Measurements from ENCODE around the gene GTPBP3.

Gene GTPBP3

DNA sequence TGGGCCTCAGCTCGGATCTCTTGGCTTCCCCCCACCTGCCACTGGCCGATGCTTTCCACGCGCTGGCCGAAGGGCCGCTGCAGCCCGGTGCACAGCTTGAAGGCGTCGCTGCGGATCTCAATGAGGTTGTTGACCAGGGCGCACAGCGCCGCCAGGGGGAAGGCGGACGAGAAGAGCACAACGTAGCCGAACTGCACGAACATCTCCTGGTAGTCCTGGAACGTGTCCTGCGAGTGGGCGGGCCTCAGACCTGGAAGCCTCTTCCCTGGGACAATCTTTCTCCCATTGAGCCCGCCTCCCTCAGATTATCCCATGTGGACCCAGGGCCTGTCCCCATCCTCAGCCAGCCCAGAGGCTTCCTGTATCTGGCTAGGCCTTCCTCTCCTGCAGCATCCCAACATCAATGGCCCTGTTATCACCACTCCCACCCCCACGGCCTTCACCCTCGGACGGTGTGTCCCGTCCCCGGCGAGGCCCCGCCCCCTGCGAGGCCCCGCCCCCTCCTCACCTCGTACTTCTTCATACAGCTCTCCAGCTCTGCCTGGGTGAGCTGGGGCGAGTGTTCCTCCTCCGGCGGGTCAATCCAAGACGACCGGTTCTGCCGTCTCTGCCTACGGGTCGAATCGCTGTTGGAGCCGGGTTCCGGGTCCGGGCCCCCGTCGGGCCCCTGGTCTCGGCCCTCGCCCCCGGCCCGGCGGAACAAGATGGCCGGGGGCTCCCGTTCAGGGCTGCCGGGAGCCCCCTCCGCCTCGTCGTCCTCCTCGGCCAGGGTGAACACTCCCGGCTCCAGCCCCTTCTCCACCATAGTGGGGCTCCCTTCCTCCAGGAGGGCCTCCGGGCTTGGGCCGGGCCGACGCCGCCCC is 9.5 kb upstream of the GTPBP3 start:
- peak; percentile 41 to 52 (median 43) for DNase-seq
- H3K4me3 ChIP-seq (ENCODE audit: insufficient read depth, low read depth, low read length, poor library complexity, severe bottlenecking): peak overlapping the region; percentile 65
- H3K4me1 ChIP-seq (ENCODE audit: control insufficient read depth, insufficient read depth, low read length, poor library complexity, severe bottlenecking): peaks cover 15% of the 10 kb centered on the region
- peak overlapping the region; percentile 68 for H3K27ac ChIP-seq (ENCODE audit: insufficient read depth, low read length, poor library complexity, severe bottlenecking)
- H3K36me3 ChIP-seq (ENCODE audit: control insufficient read depth, insufficient read depth, low read length): no peaks in the 10 kb centered on the region
- H3K9me3 ChIP-seq (ENCODE audit: control insufficient read depth, low read length): no peaks in the 10 kb centered on the region
- H3K27me3 ChIP-seq (replicated peaks; ENCODE audit: control insufficient read depth, insufficient read depth, low read length, poor library complexity, severe bottlenecking): no peaks in the 10 kb centered on the region

DNA sequence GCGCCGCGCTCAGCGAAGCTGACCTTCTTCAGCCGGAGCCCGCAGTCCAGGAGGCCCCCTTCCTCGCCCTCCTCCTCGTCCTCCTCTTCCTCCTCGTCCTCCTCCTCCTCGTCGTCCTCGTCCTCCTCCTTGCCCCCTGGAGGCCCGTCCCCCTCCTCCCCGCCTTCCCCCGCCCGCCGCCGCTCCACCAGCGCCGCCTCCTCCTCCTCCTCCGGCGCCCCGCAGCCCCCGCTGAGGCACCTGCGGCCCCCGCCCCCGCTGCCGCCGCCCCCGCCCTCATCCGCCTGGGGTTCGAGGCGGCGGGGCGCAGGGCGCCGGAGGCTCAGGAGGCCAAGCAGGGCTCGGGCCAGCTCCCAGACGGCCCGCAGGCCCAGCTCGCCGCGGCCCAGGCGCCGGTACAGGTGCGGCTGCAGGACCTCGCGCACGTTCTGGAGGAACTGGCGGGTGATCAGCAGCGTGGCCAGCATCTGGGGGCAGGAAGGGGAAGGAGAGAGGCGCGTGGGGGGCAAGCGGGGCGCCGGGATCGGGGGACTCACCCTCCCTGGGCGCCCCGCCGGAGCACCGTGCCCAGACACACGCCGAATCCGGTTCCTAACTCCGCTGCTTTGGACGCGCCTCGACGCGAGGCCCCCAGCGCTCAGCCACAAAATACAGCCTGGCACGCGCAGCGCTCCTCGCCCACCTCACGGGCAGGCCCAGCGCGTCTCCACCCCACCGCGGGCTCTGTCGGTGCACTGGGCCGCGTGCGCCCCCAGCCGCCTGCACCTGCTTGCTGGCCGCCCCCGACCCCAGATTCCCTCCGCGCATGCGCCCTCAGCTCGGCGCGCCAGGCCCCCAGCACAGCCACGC is 8.6 kb upstream of the GTPBP3 start:
- Histone ChIP-seq H3K4me3 (ENCODE audit: insufficient read depth, low read depth, low read length, poor library complexity, severe bottlenecking) (peak overlapping the region; percentile 65), H3K27me3 (replicated peaks; ENCODE audit: control insufficient read depth, insufficient read depth, low read length, poor library complexity, severe bottlenecking) (no peaks in the 10 kb centered on the region)
- DNase-seq: peak in 2 of 3 donors; percentile 11 to 26

DNA sequence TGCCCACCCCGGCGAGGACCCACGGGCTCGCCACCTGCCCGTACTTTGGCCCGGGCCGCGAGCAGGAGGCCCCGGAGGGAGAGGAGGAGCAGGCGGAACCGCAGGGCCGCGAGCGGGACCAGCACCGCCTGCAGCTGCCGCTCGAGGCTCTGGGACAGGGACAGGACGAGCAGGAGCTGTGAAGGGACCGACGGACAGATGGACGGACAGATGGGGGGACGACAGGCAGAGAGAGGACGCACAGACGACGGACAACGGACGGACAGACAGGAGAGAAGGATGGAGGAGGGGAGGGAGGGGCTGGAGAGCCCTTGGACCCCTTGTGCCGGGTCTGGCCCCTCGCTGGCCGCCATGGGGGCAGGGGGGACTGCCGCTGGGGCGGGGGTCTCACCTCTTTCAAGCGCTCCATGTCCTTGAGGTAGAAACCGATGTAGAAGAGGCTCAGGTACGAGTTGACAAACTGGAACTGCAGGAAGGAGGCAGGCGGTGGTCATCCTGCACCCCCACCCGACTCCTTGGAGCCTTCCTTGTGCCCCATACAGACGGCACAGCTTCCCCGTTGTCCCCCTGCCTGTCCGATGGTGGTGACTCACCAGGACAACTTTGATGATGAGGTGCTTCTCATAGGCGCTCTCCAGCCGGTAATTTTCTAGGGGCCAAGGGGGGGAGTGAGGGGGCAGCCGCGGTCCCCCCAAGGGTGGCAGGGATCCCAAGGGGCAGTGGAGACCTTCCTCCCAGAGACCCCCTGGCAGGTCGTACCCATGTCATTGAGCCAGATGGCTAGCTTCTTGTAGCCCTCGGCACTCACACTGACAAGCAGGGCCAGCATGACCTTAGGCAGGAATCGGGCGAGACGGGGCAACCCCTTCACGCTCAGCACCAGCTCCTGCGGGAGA is 7.7 kb upstream of the GTPBP3 start:
- Histone ChIP-seq H3K9me3 (ENCODE audit: control insufficient read depth, low read length) (no peaks in the 10 kb centered on the region), H3K36me3 (ENCODE audit: control insufficient read depth, insufficient read depth, low read length) (no peaks in the 10 kb centered on the region), H3K27ac (ENCODE audit: insufficient read depth, low read length, poor library complexity, severe bottlenecking) (no peak overlapping the region), H3K4me3 (ENCODE audit: insufficient read depth, low read depth, low read length, poor library complexity, severe bottlenecking) (peak overlapping the region; percentile 46), H3K4me1 (ENCODE audit: control insufficient read depth, insufficient read depth, low read length, poor library complexity, severe bottlenecking) (peaks cover 21% of the 10 kb centered on the region), H3K27me3 (replicated peaks; ENCODE audit: control insufficient read depth, insufficient read depth, low read length, poor library complexity, severe bottlenecking) (no peaks in the 10 kb centered on the region)
- no peak for DNase-seq

More for the DNA sequence above, 8.6 kb upstream of the GTPBP3 start:
- H3K9me3 ChIP-seq (ENCODE audit: control insufficient read depth, low read length): no peaks in the 10 kb centered on the region
- H3K27ac ChIP-seq (ENCODE audit: insufficient read depth, low read length, poor library complexity, severe bottlenecking): peak overlapping the region; percentile 68
- no peaks in the 10 kb centered on the region for H3K36me3 ChIP-seq (ENCODE audit: control insufficient read depth, insufficient read depth, low read length)
- H3K4me1 ChIP-seq (ENCODE audit: control insufficient read depth, insufficient read depth, low read length, poor library complexity, severe bottlenecking): peaks cover 15% of the 10 kb centered on the region

DNA sequence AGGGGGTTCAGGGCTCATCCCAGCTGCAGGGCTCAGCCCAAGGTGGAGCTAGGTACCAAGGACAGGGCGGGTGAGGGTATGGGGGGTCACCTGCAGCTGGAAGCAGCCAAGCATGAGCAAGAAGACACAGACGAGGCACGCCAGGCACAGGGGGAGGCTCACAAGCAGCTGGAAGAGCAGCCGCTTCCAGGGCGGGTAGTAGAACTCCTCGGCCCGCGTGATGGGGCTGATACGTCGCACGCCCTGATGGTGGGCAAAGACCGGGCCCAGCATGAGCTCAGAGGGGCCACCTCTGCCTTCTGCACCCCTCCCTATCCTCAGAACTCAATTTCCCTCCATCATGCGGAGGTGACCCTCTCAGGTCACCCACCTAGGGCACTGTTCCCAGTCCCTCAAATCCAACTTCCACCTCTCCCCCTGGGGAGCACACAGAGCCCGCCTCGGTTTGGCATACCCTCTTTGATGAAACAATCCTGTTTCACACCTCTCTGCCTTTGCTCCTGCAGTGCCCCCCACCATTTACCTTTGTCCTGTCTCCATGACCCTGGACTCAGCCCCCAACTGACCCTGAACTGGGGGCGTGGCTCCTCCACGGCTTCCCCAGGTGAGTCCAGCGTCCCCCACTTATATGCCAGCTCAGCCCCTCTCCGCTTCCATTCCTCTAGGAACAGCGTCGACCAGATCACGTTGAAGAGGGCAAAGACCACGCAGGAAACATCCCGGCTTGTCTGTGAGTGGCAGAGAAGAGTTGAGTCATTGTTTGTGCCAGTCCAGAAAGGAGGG is 6.9 kb upstream of the GTPBP3 start:
- no peaks in the 10 kb centered on the region for H3K36me3 ChIP-seq (ENCODE audit: control insufficient read depth, insufficient read depth, low read length)
- H3K27me3 ChIP-seq (replicated peaks; ENCODE audit: control insufficient read depth, insufficient read depth, low read length, poor library complexity, severe bottlenecking): no peaks in the 10 kb centered on the region
- H3K9me3 ChIP-seq (ENCODE audit: control insufficient read depth, low read length): no peaks in the 10 kb centered on the region
- H3K4me3 ChIP-seq (ENCODE audit: insufficient read depth, low read depth, low read length, poor library complexity, severe bottlenecking): no peak overlapping the region
- no peak overlapping the region for H3K27ac ChIP-seq (ENCODE audit: insufficient read depth, low read length, poor library complexity, severe bottlenecking)
- DNase-seq: no peak
- peaks cover 29% of the 10 kb centered on the region for H3K4me1 ChIP-seq (ENCODE audit: control insufficient read depth, insufficient read depth, low read length, poor library complexity, severe bottlenecking)

DNA sequence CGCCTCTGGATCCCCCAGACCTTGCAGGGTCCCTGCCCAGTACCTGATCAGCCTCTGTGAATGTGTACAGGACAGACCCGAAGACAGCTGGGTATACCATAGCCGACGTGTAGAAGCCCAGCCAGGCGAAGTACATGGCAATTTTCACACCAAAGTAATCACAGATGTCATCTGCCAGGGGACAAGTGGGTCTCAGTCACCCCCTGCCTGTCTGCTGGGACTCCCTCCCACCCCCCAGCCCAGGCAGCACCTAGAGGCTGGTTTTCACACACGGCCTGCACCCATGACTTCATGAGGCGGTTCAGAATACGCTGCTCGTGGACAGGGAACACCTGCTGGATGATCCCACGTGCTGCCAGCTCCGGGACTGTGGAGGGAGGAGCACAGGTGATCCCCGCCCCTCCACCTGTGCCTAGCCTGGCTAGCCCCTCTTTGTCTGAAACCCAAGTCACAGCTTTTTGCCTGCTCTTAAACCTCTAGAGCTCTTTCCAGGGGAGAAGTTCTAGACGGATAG is 6.3 kb upstream of the GTPBP3 start:
- Histone ChIP-seq H3K27me3 (replicated peaks; ENCODE audit: control insufficient read depth, insufficient read depth, low read length, poor library complexity, severe bottlenecking) (no peaks in the 10 kb centered on the region), H3K4me1 (ENCODE audit: control insufficient read depth, insufficient read depth, low read length, poor library complexity, severe bottlenecking) (peaks cover 30% of the 10 kb centered on the region), H3K27ac (ENCODE audit: insufficient read depth, low read length, poor library complexity, severe bottlenecking) (no peak overlapping the region), H3K9me3 (ENCODE audit: control insufficient read depth, low read length) (no peaks in the 10 kb centered on the region), H3K36me3 (ENCODE audit: control insufficient read depth, insufficient read depth, low read length) (no peaks in the 10 kb centered on the region), H3K4me3 (ENCODE audit: insufficient read depth, low read depth, low read length, poor library complexity, severe bottlenecking) (no peak overlapping the region)
- DNase-seq: no peak

DNA sequence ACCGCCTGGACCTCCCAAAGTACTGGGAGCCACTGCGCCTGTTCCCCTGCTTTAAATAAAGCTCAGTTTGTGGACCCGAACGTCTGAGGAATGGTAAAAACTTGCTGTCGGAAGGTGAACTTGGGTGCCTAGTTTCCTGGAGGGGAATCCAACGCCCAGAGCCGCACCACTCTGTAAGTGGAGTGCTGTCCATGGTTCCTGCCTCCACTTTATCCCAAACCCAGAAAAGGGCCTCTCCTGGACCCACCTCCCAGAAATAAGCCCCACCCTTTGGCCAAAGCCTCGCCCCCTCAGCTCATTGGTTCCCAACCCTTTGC is 5.0 kb upstream of the GTPBP3 start:
- Histone ChIP-seq H3K36me3 (ENCODE audit: control insufficient read depth, insufficient read depth, low read length) (no peaks in the 10 kb centered on the region), H3K27me3 (replicated peaks; ENCODE audit: control insufficient read depth, insufficient read depth, low read length, poor library complexity, severe bottlenecking) (no peaks in the 10 kb centered on the region), H3K4me3 (ENCODE audit: insufficient read depth, low read depth, low read length, poor library complexity, severe bottlenecking) (no peak overlapping the region), H3K27ac (ENCODE audit: insufficient read depth, low read length, poor library complexity, severe bottlenecking) (no peak overlapping the region), H3K9me3 (ENCODE audit: control insufficient read depth, low read length) (no peaks in the 10 kb centered on the region), H3K4me1 (ENCODE audit: control insufficient read depth, insufficient read depth, low read length, poor library complexity, severe bottlenecking) (peaks cover 37% of the 10 kb centered on the region)
- no peak for DNase-seq

DNA sequence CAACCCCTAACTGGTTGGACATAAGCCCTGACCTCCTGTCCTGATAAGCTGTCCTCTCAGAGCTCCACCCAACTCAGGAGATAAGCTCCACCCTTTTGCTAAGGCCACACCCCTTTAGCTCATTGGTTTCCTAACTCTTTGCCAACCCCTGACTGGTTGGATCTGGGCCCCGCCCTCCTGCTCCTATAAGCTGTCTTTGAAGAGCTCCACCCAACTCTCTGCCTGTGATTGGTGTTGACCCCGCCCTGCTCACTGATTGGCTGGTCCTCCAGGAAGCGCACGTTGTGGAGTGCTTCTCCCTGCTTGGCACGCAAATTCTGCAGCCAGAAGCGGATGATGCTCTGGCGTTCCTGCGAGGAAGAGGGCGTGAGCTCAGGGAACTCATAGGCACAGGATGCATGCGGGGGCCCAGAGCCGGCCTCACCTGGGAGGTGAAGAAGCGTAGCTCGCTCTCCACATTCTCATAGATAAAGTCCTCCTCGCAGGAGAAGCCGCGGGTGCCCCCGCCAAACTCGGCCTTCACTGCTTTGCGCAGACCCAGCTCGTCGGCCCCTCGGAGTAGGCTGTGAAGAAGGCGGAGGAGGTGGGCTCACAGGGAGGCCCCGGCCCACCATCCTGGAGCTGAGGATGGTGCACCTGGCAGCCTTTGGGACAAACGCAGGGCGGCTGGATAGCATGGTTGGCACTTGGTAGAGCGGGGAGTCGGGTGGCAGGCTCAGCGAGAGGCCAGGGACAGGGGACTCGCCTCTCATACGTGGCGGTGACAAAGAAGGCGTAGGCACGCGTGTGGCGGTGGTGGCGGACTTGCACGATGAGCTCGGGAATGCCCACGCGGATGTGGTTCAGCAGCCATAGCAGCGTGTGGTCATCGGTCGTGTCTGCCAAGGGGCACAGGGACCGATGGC is 4.4 kb upstream of the GTPBP3 start:
- DNase-seq: no peak
- Histone ChIP-seq H3K27ac (ENCODE audit: insufficient read depth, low read length, poor library complexity, severe bottlenecking) (no peak overlapping the region), H3K4me3 (ENCODE audit: insufficient read depth, low read depth, low read length, poor library complexity, severe bottlenecking) (no peak overlapping the region), H3K27me3 (replicated peaks; ENCODE audit: control insufficient read depth, insufficient read depth, low read length, poor library complexity, severe bottlenecking) (no peaks in the 10 kb centered on the region), H3K9me3 (ENCODE audit: control insufficient read depth, low read length) (no peaks in the 10 kb centered on the region), H3K4me1 (ENCODE audit: control insufficient read depth, insufficient read depth, low read length, poor library complexity, severe bottlenecking) (peaks cover 37% of the 10 kb centered on the region), H3K36me3 (ENCODE audit: control insufficient read depth, insufficient read depth, low read length) (no peaks in the 10 kb centered on the region)

DNA sequence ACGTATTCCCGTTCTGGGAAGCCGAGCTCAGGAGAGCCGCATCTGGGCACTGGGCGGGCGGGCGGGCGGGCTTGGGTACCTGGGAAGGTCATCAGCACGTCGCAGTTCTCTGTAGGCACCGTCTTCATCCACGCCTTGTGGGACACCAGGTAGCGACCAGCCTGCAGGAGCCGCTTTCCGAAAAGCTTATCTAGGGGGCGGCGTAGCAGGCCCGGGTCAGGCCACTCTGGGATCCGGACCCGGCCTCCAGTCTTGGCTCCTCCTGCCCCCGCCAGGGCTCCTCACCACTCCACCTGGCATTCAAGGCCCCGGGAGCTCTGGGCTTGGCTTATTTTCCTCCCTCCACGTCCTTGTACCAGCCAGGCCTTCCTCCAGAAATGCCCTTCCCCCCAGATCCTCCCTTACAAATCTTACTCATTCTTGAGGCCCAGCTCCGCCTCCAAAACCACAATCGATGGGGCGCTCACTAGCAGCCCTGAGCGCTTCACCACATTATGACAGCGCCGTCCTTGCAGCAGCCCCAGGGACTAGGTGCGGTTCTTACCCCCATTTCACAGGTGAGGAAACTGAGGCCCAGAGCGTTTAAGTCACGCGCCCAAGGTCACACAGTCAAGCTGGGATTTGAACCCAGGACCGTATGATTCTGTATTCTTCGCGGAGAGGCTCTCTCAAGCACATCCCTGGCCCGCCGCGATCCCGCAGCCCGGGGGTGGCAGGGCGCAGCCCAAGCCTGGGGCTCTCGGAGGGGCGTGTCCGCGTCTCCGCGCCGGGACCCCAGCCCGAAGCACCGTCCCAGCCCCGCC is 3.5 kb upstream of the GTPBP3 start:
- Histone ChIP-seq H3K36me3 (ENCODE audit: control insufficient read depth, insufficient read depth, low read length) (no peaks in the 10 kb centered on the region), H3K27ac (ENCODE audit: insufficient read depth, low read length, poor library complexity, severe bottlenecking) (peak overlapping the region; percentile 66), H3K9me3 (ENCODE audit: control insufficient read depth, low read length) (no peaks in the 10 kb centered on the region), H3K4me1 (ENCODE audit: control insufficient read depth, insufficient read depth, low read length, poor library complexity, severe bottlenecking) (peaks cover 41% of the 10 kb centered on the region), H3K27me3 (replicated peaks; ENCODE audit: control insufficient read depth, insufficient read depth, low read length, poor library complexity, severe bottlenecking) (no peaks in the 10 kb centered on the region), H3K4me3 (ENCODE audit: insufficient read depth, low read depth, low read length, poor library complexity, severe bottlenecking) (peak overlapping the region; percentile 81)
- peak; percentile 44 to 61 (median 45) for DNase-seq
